Esophagus muscularis mucosa (tissue), 4 donors: ENCODE measurements around the gene AMIGO3. TPM values are rescaled to one million over a fixed set of nuclear protein-coding genes. Genes with fewer than 3 reads are reported as not detected.

ENCODE experiments used
- DNase-seq: peaks from one replicate; pipeline ENCODE4 v3.0.0-alpha.2; 2017; ENCODE audit errors: extremely low spot score
- H3K27ac ChIP-seq, 4 donors: fragments of 200-600 bp; sonication (generic); replicated peaks in 1 of 4; 1 replicate in 3 of 4; 2 replicates in 1 of 4; pipeline ENCODE4 v1.5.1; 2016 to 2019; ENCODE audit warnings: mild to moderate bottlenecking in 1 of 4
- H3K27me3 ChIP-seq, 4 donors: fragments of 200-600 bp; sonication (generic); one replicate each; pipeline versions ENCODE4 v1.5.1 to v1.6.0; 2016 to 2019
- H3K36me3 ChIP-seq, 4 donors: fragments of 200-600 bp; sonication (generic); one replicate each; pipeline ENCODE4 v1.5.1; 2016 to 2019
- H3K4me1 ChIP-seq, 4 donors: fragments of 200-600 bp; sonication (generic); one replicate each; pipeline ENCODE4 v1.5.1; 2016 to 2019
- H3K4me3 ChIP-seq, 4 donors: fragments of 200-600 bp; sonication (generic); 1 replicate in 2 of 4; 2 replicates in 2 of 4; pipeline ENCODE4 v1.5.1; 2016 to 2019; ENCODE audit warnings: mild to moderate bottlenecking in 4 of 4, moderate library complexity in 1 of 4
- H3K9me3 ChIP-seq, 4 donors: fragments of 200-600 bp; sonication (generic); 1 replicate in 3 of 4; 2 replicates in 1 of 4; pipeline ENCODE4 v1.5.1; 2016 to 2019
- CTCF ChIP-seq, 3 experiments: fragments of 200-600 bp in 2 of 3; fragments of 450-650 bp in 1 of 3; sonication (generic) in 2 of 3; IDR thresholded peaks; one replicate each; pipeline ENCODE4 v1.5.1; 2017 to 2019; ENCODE audit warnings: antibody characterized with exemption in 3 of 3, mild to moderate bottlenecking in 2 of 3, moderate library complexity in 1 of 3
- EP300 ChIP-seq: sonication (generic); formaldehyde crosslinking; IDR thresholded peaks from one replicate; pipeline ENCODE4 v1.6.1; 2017; ENCODE audit warnings: antibody characterized with exemption
- POLR2A ChIP-seq: fragments of 450-650 bp; IDR thresholded peaks from one replicate; pipeline ENCODE4 v1.6.1; 2017; ENCODE audit warnings: antibody characterized with exemption, moderate library complexity, mild to moderate bottlenecking, low read depth
- POLR2AphosphoS5 ChIP-seq, 2 donors: sonication (generic); formaldehyde crosslinking; IDR thresholded peaks; one replicate each; pipeline ENCODE4 v1.6.1; 2017; ENCODE audit warnings: antibody characterized with exemption in 2 of 2
- WGBS: methylation state at CpG from one replicate; pipeline ENCODE4 v1.1.5; 2018; 5-methylcytosine and 5-hydroxymethylcytosine counted together
- intact Hi-C: fragments of 100-400 bp; cut with DNase I; formaldehyde crosslinking; loops from one replicate; pipeline ENCODE4 v1.15.1; 2023
- total RNA-seq, 4 donors: library from RNA; depleted of rRNA; stranded (reverse); fragments of >200 nt; gene quantifications; one replicate each; pipeline versions ENCODE4 v1.1.0 to v1.2.1, GENCODE V29; 2016

The AMIGO3 gene
- total RNA-seq, 4 donors from 2014 or later, result 1.2 to 1.7 TPM; not detected in 2

- intact Hi-C loops, result loop anchor here (5.0 kb wide), 2 partner anchors 66 to 116 kb away; partner anchors contain the start of gene IP6K1
These were observed 2.1 kb upstream of the AMIGO3 start for GRCh38 chr3:49721596-49721895.

GRCh38 chr3:49720855-49721595 is 1.5 kb upstream of the AMIGO3 start:
- H3K9me3 ChIP-seq, result no peaks in the 10 kb centered on the region
- 68% methylated on average over 4 of the region's 4 CpGs for WGBS
- H3K36me3 ChIP-seq, result peaks cover under 1 to 52% (median 46%) of the 10 kb centered on the region in 4 donors
- no peak overlapping the region for H3K27ac ChIP-seq
- TF ChIP-seq CTCF (IDR thresholded peaks at IDR 0.05) (no peak), EP300 (no peak), POLR2A (no peak), POLR2AphosphoS5 (IDR thresholded peaks at IDR 0.05) (no peak)
- no peak overlapping the region for H3K4me3 ChIP-seq
- H3K27me3 ChIP-seq, result no peaks in the 10 kb centered on the region
- intact Hi-C loops, result loop anchor here (5.0 kb wide), 2 partner anchors 66 to 116 kb away; partner anchors contain the start of gene IP6K1
- peaks cover 35 to 62% (median 53%) of the 10 kb centered on the region in 4 donors for H3K4me1 ChIP-seq
- DNase-seq, result no peak

More at GRCh38 chr3:49721596-49721895, 2.1 kb upstream of the AMIGO3 start:
- H3K27ac ChIP-seq, result no peak overlapping the region
- H3K36me3 ChIP-seq, result peaks cover 0 to 52% (median 46%) of the 10 kb centered on the region in 4 donors
- H3K4me1 ChIP-seq, result peaks cover 35 to 62% (median 53%) of the 10 kb centered on the region in 4 donors
- no peak overlapping the region for H3K4me3 ChIP-seq
- no peaks in the 10 kb centered on the region for H3K27me3 ChIP-seq
- TF ChIP-seq CTCF (IDR thresholded peaks at IDR 0.05) (no peak), POLR2A (no peak), POLR2AphosphoS5 (IDR thresholded peaks at IDR 0.05) (no peak), EP300 (no peak)
- no peak for DNase-seq
- WGBS, result 54% methylated on average over 7 of the region's 9 CpGs
- no peaks in the 10 kb centered on the region for H3K9me3 ChIP-seq

GRCh38 chr3:49718858-49719213 is 648 bp downstream of the AMIGO3 start:
- H3K27ac ChIP-seq, result peak overlapping the region in 2 of 4 donors; percentile 73 to 76
- peak overlapping the region; percentile 54 to 71 (median 65) for H3K4me3 ChIP-seq
- 2% methylated on average over 13 of the region's 33 CpGs for WGBS
- H3K4me1 ChIP-seq, result peaks cover 26 to 47% (median 42%) of the 10 kb centered on the region in 4 donors
- DNase-seq, result no peak
- H3K27me3 ChIP-seq, result no peaks in the 10 kb centered on the region
- intact Hi-C loops, result no loop called here
- no peaks in the 10 kb centered on the region for H3K9me3 ChIP-seq
- no peak for TF ChIP-seq POLR2AphosphoS5 (IDR thresholded peaks at IDR 0.05)
- no peak for TF ChIP-seq POLR2A
- TF ChIP-seq EP300, result no peak
- no peak for TF ChIP-seq CTCF (IDR thresholded peaks at IDR 0.05)
- peaks cover 6 to 59% (median 53%) of the 10 kb centered on the region in 4 donors for H3K36me3 ChIP-seq

GRCh38 chr3:49717959-49718857 is 1.3 kb downstream of the AMIGO3 start:
- Histone ChIP-seq H3K36me3 (peaks cover 6 to 66% (median 55%) of the 10 kb centered on the region in 4 donors), H3K27ac (no peak overlapping the region), H3K27me3 (no peaks in the 10 kb centered on the region), H3K4me3 (peak overlapping the region; percentile 54 to 71 (median 65)), H3K9me3 (no peaks in the 10 kb centered on the region), H3K4me1 (peaks cover 25 to 43% (median 39%) of the 10 kb centered on the region in 4 donors)
- DNase-seq, result no peak
- TF ChIP-seq EP300, result no peak
- no peak for TF ChIP-seq POLR2AphosphoS5 (IDR thresholded peaks at IDR 0.05)
- TF ChIP-seq CTCF (IDR thresholded peaks at IDR 0.05), result no peak
- no peak for TF ChIP-seq POLR2A
- WGBS, result 84% methylated on average over 29 of the region's 75 CpGs
- intact Hi-C loops, result no loop called here
